ENCODE measurements around the gene TRIM4. TPM values are rescaled to one million over a fixed set of nuclear protein-coding genes. Genes with fewer than 3 reads are reported as not detected.
"Not testable (repeated sequence)": the region's sequence is repeated elsewhere in the genome, so short reads cannot be mapped to it uniquely, and the experiment has no call there.

TRIM4 gene
- total RNA-seq, 1 donor from 2014 or later = 5.8 TPM

DNA sequence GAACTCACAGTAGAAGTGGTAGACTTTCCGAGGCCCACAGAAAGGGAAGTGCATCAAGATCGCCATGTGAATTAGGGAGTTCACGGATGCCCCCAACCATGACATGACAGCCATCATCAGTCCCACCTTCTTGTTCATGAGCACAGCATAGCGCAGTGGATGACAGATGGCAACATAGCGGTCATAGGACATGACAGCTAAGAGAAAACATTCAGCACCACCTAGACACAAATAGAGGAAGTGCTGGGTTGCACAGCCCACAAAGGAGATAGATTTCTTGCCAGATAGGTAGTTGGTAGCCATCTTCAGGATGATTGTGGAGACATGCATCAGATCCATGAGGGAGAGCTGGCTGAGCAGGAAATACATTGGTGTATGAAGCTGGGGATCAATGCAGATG lies 42.8 kb downstream of the TRIM4 start:
- H3K27me3 Mint-ChIP-seq (ENCODE audit: unreplicated experiment) = no peaks in the 10 kb centered on the region
- TF ChIP-seq, protein P1, sequence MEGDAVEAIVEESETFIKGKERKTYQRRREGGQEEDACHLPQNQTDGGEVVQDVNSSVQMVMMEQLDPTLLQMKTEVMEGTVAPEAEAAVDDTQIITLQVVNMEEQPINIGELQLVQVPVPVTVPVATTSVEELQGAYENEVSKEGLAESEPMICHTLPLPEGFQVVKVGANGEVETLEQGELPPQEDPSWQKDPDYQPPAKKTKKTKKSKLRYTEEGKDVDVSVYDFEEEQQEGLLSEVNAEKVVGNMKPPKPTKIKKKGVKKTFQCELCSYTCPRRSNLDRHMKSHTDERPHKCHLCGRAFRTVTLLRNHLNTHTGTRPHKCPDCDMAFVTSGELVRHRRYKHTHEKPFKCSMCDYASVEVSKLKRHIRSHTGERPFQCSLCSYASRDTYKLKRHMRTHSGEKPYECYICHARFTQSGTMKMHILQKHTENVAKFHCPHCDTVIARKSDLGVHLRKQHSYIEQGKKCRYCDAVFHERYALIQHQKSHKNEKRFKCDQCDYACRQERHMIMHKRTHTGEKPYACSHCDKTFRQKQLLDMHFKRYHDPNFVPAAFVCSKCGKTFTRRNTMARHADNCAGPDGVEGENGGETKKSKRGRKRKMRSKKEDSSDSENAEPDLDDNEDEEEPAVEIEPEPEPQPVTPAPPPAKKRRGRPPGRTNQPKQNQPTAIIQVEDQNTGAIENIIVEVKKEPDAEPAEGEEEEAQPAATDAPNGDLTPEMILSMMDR (IDR thresholded peaks at IDR 0.05; ENCODE audit: unreplicated experiment) = no peak
- no peaks in the 10 kb centered on the region for H3K4me1 Mint-ChIP-seq (ENCODE audit: unreplicated experiment)
- no peaks in the 10 kb centered on the region for H3K36me3 Mint-ChIP-seq (ENCODE audit: low read depth, unreplicated experiment)
- H3K27ac Mint-ChIP-seq (ENCODE audit: unreplicated experiment) = no peak overlapping the region
- no peak overlapping the region for H3K4me3 Mint-ChIP-seq (ENCODE audit: unreplicated experiment)
- H3K9me3 Mint-ChIP-seq (ENCODE audit: unreplicated experiment) = no peaks in the 10 kb centered on the region
- DNase-seq (ENCODE audit: low spot score) = no peak

DNA sequence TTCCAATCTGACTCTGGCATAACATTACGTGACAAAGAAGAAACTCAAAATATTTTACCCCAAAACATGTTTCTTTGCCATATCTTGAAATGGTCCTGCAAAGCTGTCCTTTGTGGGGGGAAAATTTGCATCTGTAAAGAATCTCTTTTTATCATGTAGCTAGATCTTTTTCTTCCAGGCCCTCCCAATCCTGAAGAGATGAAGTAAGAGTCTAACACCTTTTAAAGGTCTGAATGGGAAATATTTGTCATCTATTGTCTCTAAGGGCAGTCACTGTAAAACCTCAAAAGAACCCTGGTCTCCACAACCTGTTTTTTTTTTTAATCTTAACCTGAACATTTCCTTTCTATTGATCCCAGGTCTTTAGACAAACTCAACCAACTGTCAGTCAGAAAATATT lies 51.1 kb downstream of the TRIM4 start:
- Mint-ChIP-seq H3K27ac (ENCODE audit: unreplicated experiment) (no peak overlapping the region), H3K4me1 (ENCODE audit: unreplicated experiment) (no peaks in the 10 kb centered on the region), H3K9me3 (ENCODE audit: unreplicated experiment) (no peaks in the 10 kb centered on the region), H3K27me3 (ENCODE audit: unreplicated experiment) (no peaks in the 10 kb centered on the region), H3K36me3 (ENCODE audit: low read depth, unreplicated experiment) (no peaks in the 10 kb centered on the region), H3K4me3 (ENCODE audit: unreplicated experiment) (no peak overlapping the region)
- no peak for DNase-seq (ENCODE audit: low spot score)
- TF ChIP-seq, protein P1 (IDR thresholded peaks at IDR 0.05; ENCODE audit: unreplicated experiment) = no peak

DNA sequence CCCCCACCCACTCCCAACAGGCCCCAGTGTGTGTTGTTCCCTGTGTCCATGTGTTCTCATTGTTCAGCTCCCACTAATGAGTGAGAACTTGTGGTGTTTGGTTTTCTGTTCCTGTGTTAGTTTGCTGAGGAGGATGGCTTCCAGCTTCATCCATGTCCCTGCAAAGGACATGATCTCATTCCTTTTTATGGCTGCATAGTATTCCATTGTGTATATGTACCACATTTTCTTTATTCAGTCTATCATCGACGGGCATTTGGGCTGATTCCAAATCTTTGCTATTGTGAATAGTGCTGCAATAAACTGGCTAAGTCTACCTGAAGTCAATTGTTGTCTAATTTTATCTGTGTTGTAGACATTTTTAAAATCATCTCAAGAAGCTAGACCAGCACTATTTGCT lies 51.9 kb downstream of the TRIM4 start:
- not testable (repeated sequence) for H3K4me3 Mint-ChIP-seq (ENCODE audit: unreplicated experiment); H3K27me3 Mint-ChIP-seq (ENCODE audit: unreplicated experiment); H3K27ac Mint-ChIP-seq (ENCODE audit: unreplicated experiment); H3K4me1 Mint-ChIP-seq (ENCODE audit: unreplicated experiment); H3K36me3 Mint-ChIP-seq (ENCODE audit: low read depth, unreplicated experiment); H3K9me3 Mint-ChIP-seq (ENCODE audit: unreplicated experiment); DNase-seq (ENCODE audit: low spot score)

DNA sequence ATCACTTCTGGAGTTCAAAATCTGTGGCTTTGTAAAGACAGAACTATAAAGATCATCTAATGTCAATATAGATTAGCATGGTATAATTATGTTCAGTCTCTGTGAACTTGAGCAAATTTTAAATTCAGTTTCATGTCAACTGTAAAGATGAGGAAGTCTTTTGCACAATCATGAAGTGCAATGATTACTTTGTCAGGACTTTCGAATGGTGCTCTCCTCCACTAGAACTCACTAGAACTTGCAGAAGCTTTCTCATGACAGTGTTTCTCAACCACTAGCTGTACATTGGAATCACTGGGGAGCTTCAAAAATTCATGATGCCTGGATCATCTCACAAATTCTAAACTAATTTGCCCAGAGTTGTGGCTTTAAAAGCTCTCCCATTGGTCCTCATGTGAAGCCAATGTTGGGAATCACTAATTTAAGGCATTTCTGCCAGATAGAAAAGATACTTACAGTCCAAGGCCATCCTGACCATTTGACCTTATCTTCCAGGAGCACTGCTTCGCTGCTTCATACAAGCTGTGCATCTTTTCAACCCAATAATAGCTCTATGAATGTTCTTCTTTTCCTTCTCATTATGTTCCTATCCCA lies 55.4 kb downstream of the TRIM4 start:
- no peaks in the 10 kb centered on the region for H3K9me3 Mint-ChIP-seq (ENCODE audit: unreplicated experiment)
- H3K27me3 Mint-ChIP-seq (ENCODE audit: unreplicated experiment) = no peaks in the 10 kb centered on the region
- no peak overlapping the region for H3K27ac Mint-ChIP-seq (ENCODE audit: unreplicated experiment)
- no peak for DNase-seq (ENCODE audit: low spot score)
- H3K4me3 Mint-ChIP-seq (ENCODE audit: unreplicated experiment) = no peak overlapping the region
- H3K36me3 Mint-ChIP-seq (ENCODE audit: low read depth, unreplicated experiment) = no peaks in the 10 kb centered on the region
- TF ChIP-seq, protein P1 (IDR thresholded peaks at IDR 0.05; ENCODE audit: unreplicated experiment) = no peak
- peaks cover 9% of the 10 kb centered on the region for H3K4me1 Mint-ChIP-seq (ENCODE audit: unreplicated experiment)

DNA sequence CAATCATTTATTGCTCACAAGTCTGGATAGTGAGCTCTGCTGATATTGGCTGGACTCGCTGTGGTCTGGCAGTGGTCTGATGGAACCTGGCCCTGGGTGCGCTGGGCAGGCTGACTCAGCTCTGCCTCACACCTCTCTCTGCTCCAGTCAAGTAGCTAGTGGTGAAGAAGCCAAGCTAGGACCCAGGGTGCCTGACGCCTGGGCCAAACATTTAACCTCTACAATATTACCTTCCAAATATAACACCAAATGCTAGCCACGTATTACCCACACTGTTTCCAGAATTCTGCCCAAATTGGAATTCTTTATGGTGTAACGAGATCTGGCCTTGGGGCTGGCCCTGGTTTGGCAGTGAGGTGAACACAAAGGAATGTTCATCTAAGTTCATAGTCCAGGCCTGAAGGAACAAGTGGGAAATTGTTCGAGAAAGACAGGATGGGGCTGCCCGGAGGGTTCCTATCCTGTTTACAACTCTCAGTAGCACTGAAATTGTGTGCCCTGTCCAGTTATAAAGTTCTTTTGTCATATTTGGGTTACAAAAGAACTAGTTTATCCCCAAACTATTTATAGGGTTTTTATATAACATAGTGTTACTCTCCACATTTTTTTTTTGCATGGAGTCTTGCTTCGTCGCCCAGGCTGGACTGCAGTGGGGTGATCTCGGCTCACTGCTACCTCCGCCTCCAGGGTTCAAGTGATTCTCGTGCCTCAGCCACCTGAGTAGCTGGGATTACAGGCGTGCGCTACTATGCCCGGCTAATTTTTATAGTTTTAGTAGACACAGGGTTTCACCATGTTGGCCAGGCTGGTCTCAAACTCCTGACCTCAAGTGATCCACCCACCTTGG lies 58.8 kb downstream of the TRIM4 start:
- no peaks in the 10 kb centered on the region for H3K27me3 Mint-ChIP-seq (ENCODE audit: unreplicated experiment)
- TF ChIP-seq, protein P1 (IDR thresholded peaks at IDR 0.05; ENCODE audit: unreplicated experiment) = no peak
- peaks cover 9% of the 10 kb centered on the region for H3K4me1 Mint-ChIP-seq (ENCODE audit: unreplicated experiment)
- H3K9me3 Mint-ChIP-seq (ENCODE audit: unreplicated experiment) = no peaks in the 10 kb centered on the region
- H3K27ac Mint-ChIP-seq (ENCODE audit: unreplicated experiment) = no peak overlapping the region
- no peak for DNase-seq (ENCODE audit: low spot score)
- no peak overlapping the region for H3K4me3 Mint-ChIP-seq (ENCODE audit: unreplicated experiment)
- no peaks in the 10 kb centered on the region for H3K36me3 Mint-ChIP-seq (ENCODE audit: low read depth, unreplicated experiment)

Measured in endothelial cell (in vitro differentiated cells).